ENCODE data around the gene CCNY.

DNA sequence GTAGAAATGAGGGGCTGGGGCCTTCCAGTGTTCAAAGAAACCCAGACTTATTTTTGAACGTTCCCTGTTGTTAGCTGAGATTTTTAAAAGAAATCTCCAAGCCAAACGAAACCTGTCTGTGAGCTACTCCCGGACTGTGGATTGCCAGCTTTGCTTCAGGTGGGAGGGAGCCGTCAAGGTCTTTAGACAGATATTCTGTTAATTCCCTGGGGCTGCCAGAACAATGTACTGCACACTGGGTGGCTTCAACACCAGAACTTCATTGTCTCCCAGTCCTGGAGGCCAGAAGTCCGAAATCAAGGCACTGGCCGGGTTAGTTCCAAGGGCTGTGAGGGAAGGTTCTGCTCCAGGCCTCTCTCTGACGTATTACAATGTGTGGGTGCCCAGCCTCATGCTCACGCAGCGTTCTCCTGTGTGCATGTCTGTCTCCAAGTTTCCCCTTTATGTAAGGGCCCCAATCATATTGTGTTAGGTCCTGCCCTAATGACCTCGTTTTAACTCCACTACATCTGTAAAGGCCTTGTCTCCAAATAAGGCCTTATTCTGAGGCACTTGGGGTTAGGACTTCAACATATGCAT lies 208.9 kb downstream of the CCNY start:
- TF ChIP-seq EZH2 (IDR thresholded peaks at IDR 0.05; ENCODE audit: borderline replicate concordance) (no peak), EZH2phosphoT487 (IDR thresholded peaks at IDR 0.05; ENCODE audit: low read depth, severe bottlenecking, unreplicated experiment) (no peak)
- TF ChIP-seq, protein P1, sequence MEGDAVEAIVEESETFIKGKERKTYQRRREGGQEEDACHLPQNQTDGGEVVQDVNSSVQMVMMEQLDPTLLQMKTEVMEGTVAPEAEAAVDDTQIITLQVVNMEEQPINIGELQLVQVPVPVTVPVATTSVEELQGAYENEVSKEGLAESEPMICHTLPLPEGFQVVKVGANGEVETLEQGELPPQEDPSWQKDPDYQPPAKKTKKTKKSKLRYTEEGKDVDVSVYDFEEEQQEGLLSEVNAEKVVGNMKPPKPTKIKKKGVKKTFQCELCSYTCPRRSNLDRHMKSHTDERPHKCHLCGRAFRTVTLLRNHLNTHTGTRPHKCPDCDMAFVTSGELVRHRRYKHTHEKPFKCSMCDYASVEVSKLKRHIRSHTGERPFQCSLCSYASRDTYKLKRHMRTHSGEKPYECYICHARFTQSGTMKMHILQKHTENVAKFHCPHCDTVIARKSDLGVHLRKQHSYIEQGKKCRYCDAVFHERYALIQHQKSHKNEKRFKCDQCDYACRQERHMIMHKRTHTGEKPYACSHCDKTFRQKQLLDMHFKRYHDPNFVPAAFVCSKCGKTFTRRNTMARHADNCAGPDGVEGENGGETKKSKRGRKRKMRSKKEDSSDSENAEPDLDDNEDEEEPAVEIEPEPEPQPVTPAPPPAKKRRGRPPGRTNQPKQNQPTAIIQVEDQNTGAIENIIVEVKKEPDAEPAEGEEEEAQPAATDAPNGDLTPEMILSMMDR (IDR thresholded peaks at IDR 0.05; ENCODE audit: poor library complexity): no peak

All from hepatocyte (in vitro differentiated cells).